ENCODE data around the gene DMD.

DMD gene

DNA sequence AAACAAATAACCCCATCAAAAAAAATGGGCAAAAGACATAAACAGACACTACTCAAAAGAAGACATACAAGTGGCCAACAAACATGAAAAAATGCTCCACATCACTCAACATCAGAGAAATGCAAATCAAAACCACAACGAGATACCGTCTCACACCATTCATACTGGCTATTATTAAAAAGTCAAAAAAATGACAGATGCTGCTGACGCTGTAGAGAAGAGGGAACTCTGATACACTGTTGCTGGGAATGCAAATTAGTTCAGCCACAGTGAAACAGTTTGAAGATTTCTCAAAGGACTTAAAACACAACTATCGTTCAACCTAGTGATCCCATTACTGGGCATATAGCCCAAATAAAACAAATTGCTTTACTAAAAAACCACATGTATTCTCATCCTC lies 1468.3 kb downstream of the DMD start:
- no peak for DNase-seq (ENCODE audit: low read depth)
- no peak for TF ChIP-seq CTCF (IDR thresholded peaks at IDR 0.05; ENCODE audit: low read depth, low read length, missing control alignments)
- H3K4me3 ChIP-seq (ENCODE audit: low read depth, low read length), result no peak overlapping the region

GRCh38 chrX:31717474-31717873 lies 1493.9 kb downstream of the DMD start:
- DNase-seq (ENCODE audit: low read depth), result no peak
- TF ChIP-seq CTCF (IDR thresholded peaks at IDR 0.05; ENCODE audit: low read depth, low read length, missing control alignments), result no peak

GRCh38 chrX:31715675-31716074 lies 1495.7 kb downstream of the DMD start:
- TF ChIP-seq CTCF (IDR thresholded peaks at IDR 0.05; ENCODE audit: low read depth, low read length, missing control alignments), result no peak
- no peak for DNase-seq (ENCODE audit: low read depth)

More at GRCh38 chrX:31717474-31717873, 1493.9 kb downstream of the DMD start:
- H3K4me3 ChIP-seq (ENCODE audit: low read depth, low read length), result no peak overlapping the region

GRCh38 chrX:31714797-31715196 lies 1496.6 kb downstream of the DMD start:
- TF ChIP-seq CTCF (IDR thresholded peaks at IDR 0.05; ENCODE audit: low read depth, low read length, missing control alignments), result no peak
- no peak for DNase-seq (ENCODE audit: low read depth)
- H3K4me3 ChIP-seq (ENCODE audit: low read depth, low read length), result no peak overlapping the region

More at GRCh38 chrX:31715675-31716074, 1495.7 kb downstream of the DMD start:
- H3K4me3 ChIP-seq (ENCODE audit: low read depth, low read length), result no peak overlapping the region

- DNase-seq (ENCODE audit: low read depth), result no peak
- no peak for TF ChIP-seq CTCF (IDR thresholded peaks at IDR 0.05; ENCODE audit: low read depth, low read length, missing control alignments)
- H3K4me3 ChIP-seq (ENCODE audit: low read depth, low read length), result no peak overlapping the region
Observed at GRCh38 chrX:31713120-31713519, 1498.2 kb downstream of the DMD start.

DNA sequence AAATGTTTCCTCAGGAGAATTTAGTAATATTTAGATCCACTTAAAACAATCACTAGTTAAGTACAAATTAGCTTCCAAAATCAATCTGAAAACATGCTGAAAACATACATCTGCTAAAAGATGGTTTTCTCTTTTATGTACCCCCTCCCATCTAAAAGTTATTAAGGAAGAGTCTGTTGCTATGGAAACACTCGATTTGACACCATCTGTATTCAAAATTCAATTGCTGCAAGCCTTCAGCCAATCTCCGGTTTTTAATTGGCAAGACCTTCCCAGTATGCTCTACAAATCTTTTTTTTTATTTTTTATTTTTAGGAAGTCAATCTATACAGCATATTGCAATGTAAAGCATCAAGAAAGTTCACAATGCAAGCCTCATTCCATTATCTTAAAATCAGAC lies 1500.2 kb downstream of the DMD start:
- TF ChIP-seq CTCF (IDR thresholded peaks at IDR 0.05; ENCODE audit: low read depth, low read length, missing control alignments), result no peak
- H3K4me3 ChIP-seq (ENCODE audit: low read depth, low read length), result no peak overlapping the region
- no peak for DNase-seq (ENCODE audit: low read depth)

GRCh38 chrX:31708116-31708515 lies 1503.2 kb downstream of the DMD start:
- no peak overlapping the region for H3K4me3 ChIP-seq (ENCODE audit: low read depth, low read length)
- no peak for DNase-seq (ENCODE audit: low read depth)

More at GRCh38 chrX:31708116-31708515, 1503.2 kb downstream of the DMD start:
- TF ChIP-seq CTCF (IDR thresholded peaks at IDR 0.05; ENCODE audit: low read depth, low read length, missing control alignments), result no peak

Data from GM12864 (cell line).